ENCODE data around the gene DHX16.

Gene DHX16

DNA sequence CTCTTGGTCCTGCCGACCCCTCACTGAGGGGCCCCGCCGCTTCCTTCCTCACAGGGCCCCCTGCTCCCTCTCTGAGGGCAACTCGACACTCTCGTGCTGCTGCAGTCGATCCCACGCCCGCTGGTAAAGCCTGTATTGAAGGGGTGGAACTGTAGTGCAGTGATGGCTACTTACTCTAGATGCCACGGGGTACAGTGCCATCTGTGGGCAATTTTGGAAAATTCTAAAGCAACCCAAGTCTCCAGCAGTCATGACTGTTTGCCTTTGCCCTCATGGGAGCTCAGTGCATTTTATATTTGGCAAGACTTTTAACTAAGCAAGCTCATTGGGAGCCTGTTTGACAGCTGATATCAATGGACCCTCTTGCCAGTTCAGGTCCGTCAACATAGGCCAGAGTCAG is 32.3 kb downstream of the DHX16 start:
- Histone ChIP-seq H3K36me3 (ENCODE audit: control insufficient read depth, insufficient read depth, low read length) (no peaks in the 10 kb centered on the region), H3K4me1 (ENCODE audit: control insufficient read depth, insufficient read depth, low read length) (no peaks in the 10 kb centered on the region), H3K9me3 (ENCODE audit: control insufficient read depth, low read length) (no peaks in the 10 kb centered on the region), H3K9ac (ENCODE audit: low read length) (no peak overlapping the region), H3K4me3 (ENCODE audit: low read length) (no peak overlapping the region), H3K27me3 (ENCODE audit: control insufficient read depth, insufficient read depth, low read length) (no peaks in the 10 kb centered on the region)

DNA sequence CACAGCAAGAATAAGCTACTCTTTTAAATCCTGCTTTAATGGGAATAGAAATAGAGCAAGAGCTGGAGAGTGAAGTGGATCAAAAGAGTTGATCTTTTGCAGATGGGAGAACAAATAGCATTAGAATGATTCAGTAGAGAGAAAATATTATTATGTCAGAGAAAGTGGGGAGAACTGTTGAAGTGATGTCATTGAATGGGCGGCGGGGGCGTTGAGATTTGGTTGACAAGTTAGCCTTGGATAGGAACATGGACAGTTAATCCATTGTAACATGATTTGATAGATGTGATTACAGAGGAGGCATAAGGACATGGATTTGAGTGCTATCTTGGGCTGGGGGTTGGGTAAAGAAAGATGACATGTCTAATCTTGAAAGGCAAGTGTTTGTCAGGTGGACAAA is 37.0 kb downstream of the DHX16 start:
- H3K4me3 ChIP-seq (ENCODE audit: low read length): no peak overlapping the region
- H3K9ac ChIP-seq (ENCODE audit: low read length): no peak overlapping the region
- peaks cover 7% of the 10 kb centered on the region for H3K36me3 ChIP-seq (ENCODE audit: control insufficient read depth, insufficient read depth, low read length)
- no peaks in the 10 kb centered on the region for H3K4me1 ChIP-seq (ENCODE audit: control insufficient read depth, insufficient read depth, low read length)
- no peaks in the 10 kb centered on the region for H3K9me3 ChIP-seq (ENCODE audit: control insufficient read depth, low read length)
- H3K27me3 ChIP-seq (ENCODE audit: control insufficient read depth, insufficient read depth, low read length): no peaks in the 10 kb centered on the region

DNA sequence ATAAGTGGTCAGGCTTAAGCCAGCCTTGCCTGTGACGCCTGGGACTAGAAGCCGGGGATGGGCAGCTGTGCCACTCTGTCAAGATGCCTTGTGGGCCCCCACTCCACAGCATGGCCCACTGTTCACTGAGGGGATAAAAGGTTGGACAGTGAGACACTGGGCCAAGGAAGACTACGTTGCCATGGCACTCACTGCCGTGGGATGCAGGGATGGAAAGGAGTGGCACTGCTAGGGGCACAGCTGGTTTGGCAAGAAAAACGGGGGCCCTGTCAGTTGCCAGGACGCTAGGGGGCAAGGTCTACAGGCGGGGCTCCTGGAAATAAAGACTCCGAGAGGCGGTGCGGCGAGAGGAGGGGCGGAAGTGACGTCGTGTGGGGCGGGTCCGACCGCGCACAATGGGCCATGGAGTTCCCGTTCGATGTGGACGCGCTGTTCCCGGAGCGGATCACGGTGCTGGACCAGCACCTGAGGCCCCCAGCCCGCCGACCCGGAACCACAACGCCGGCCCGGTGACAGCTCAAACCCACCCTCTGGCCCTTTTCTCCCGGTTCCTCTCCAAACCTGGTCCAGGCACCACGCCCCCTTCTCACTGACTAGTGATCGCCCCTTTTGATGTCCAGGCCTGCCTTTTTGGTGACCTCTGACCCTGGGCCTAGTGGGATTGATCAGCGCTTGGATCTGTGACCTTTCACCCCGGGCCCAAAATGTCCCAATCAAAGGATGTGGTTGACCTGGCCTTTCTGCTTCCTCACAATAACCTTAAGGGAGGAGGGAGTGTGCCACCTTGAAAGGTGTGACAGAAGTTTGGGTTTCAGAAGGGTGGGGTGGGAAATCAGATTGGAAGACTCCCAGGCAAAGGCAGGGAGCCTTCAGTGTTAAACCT is 46.1 kb downstream of the DHX16 start, which contains the start of gene ATAT1:
Gene ATAT1, plus strand, starts transcription at position 391 of the 883 bp plus-strand sequence.
- H3K9ac ChIP-seq (ENCODE audit: low read length): peak within 1 kb of the TSS; percentile 98
- peak within 1 kb of the TSS; percentile 95 for H3K4me3 ChIP-seq (ENCODE audit: low read length)
- peaks cover 18% of the 10 kb centered on the region for H3K4me1 ChIP-seq (ENCODE audit: control insufficient read depth, insufficient read depth, low read length)
- no peaks in the 10 kb centered on the region for H3K9me3 ChIP-seq (ENCODE audit: control insufficient read depth, low read length)
- H3K36me3 ChIP-seq (ENCODE audit: control insufficient read depth, insufficient read depth, low read length): peaks cover 8% of the 10 kb centered on the region
- no peaks in the 10 kb centered on the region for H3K27me3 ChIP-seq (ENCODE audit: control insufficient read depth, insufficient read depth, low read length)

DNA sequence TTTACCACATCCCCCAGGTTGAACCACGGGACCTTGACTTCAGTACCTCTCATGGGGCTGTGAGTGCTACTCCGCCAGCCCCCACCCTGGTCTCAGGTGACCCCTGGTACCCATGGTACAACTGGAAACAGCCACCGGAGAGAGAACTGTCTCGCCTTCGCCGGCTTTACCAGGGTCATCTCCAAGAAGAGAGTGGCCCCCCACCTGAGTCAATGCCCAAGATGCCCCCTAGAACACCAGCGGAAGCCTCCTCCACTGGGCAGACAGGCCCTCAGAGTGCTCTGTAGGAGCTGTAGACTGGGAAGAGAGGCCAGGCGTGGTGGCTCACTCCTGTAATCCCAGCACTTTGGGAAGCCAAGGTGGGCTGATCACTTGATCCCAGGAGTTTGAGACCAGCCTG is 47.3 kb downstream of the DHX16 start:
- peaks cover 8% of the 10 kb centered on the region for H3K36me3 ChIP-seq (ENCODE audit: control insufficient read depth, insufficient read depth, low read length)
- H3K9me3 ChIP-seq (ENCODE audit: control insufficient read depth, low read length): no peaks in the 10 kb centered on the region
- H3K27me3 ChIP-seq (ENCODE audit: control insufficient read depth, insufficient read depth, low read length): no peaks in the 10 kb centered on the region
- no peak overlapping the region for H3K4me3 ChIP-seq (ENCODE audit: low read length)
- H3K4me1 ChIP-seq (ENCODE audit: control insufficient read depth, insufficient read depth, low read length): peaks cover 18% of the 10 kb centered on the region
- no peak overlapping the region for H3K9ac ChIP-seq (ENCODE audit: low read length)

DNA sequence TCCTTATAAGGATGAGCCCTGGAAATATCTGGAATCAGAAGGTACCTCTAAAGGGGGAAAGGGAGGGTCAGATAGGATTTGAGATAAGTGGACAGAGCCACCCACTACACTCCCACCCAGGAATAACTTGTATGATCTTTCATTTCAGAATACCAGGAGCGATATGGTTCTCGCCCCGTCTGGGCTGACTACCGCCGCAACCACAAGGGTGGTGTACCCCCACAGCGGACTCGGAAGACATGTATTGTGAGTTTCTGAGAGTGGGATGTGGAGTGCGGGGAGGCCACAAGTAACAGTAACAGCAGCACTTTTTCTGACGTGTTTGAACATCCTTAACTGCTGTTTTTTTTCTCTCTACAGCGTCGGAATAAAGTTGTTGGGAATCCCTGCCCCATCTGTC is 53.2 kb downstream of the DHX16 start:
- Histone ChIP-seq H3K36me3 (ENCODE audit: control insufficient read depth, insufficient read depth, low read length) (peaks cover 26% of the 10 kb centered on the region), H3K4me3 (ENCODE audit: low read length) (no peak overlapping the region), H3K27me3 (ENCODE audit: control insufficient read depth, insufficient read depth, low read length) (no peaks in the 10 kb centered on the region), H3K9me3 (ENCODE audit: control insufficient read depth, low read length) (no peaks in the 10 kb centered on the region), H3K4me1 (ENCODE audit: control insufficient read depth, insufficient read depth, low read length) (peaks cover 17% of the 10 kb centered on the region), H3K9ac (ENCODE audit: low read length) (peak overlapping the region; percentile 17)

DNA sequence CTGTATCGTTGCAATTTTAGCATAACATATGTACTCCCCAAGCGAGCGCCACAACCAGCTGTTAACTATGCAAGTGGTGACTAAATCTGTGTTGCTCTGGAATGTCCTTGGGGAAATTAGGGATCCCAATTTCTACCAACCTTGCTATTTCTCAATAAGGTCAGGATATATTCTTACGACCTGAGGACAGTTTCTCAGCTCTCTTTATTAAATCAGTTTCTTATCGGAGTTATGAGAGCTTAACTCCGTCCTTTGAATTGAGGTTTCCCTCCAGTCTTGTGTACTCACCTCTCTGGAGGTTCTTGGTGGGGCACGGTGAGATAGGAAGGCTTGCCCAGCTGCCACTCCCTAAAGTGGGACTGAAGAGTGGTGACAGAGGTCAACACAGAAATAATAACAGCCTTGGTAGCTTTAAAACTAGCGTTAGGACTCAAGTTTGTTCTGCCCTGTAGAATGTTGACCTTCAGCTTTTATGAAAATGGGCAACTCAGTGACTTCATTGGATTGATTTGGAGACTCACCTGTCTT is 54.5 kb downstream of the DHX16 start:
- Histone ChIP-seq H3K9me3 (ENCODE audit: control insufficient read depth, low read length) (no peaks in the 10 kb centered on the region), H3K27me3 (ENCODE audit: control insufficient read depth, insufficient read depth, low read length) (no peaks in the 10 kb centered on the region), H3K4me1 (ENCODE audit: control insufficient read depth, insufficient read depth, low read length) (peaks cover 29% of the 10 kb centered on the region), H3K9ac (ENCODE audit: low read length) (peak overlapping the region; percentile 100), H3K36me3 (ENCODE audit: control insufficient read depth, insufficient read depth, low read length) (peaks cover 26% of the 10 kb centered on the region), H3K4me3 (ENCODE audit: low read length) (peak overlapping the region; percentile 74)

DNA sequence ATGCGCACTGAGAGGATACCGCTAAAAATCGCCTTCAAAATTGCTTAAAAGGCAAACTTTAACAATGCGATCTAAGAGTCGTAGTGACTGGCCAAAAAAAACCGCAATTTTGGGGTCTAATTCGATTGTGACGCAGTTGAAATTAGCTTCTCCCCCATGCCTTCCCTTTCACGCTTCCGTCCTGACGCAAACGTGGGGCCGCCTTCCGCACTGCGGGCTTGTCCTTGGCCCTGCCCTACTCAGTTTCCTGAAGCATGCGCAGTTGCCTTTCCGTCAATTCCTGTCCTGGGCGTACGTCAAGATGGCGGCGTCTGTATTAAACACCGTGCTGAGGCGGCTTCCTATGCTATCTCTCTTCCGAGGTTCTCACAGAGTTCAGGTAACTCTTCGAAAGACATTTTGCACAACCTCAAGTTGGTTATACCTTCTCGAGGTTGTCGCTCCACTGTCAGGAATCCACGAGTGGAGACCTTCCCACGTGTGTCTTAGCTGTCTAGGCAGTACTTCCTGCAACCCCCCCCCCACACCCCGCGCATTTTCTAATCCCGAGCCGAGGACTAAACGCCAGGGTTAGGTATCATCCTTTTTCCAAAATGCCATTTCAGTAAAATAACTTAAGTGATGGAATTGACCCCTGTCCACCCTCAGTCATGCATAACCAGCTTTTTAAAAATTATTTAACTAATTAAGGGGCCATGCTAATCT is 55.1 kb downstream of the DHX16 start, which contains the start of gene MRPS18B:
Gene MRPS18B, plus strand, starts transcription at position 276 of the 705 bp plus-strand sequence. Its CDS starts 26 bp downstream, at position 302.
- Histone ChIP-seq H3K36me3 (ENCODE audit: control insufficient read depth, insufficient read depth, low read length) (peaks cover 20% of the 10 kb centered on the region), H3K9ac (ENCODE audit: low read length) (peak within 1 kb of the TSS; percentile 100), H3K4me1 (ENCODE audit: control insufficient read depth, insufficient read depth, low read length) (peaks cover 31% of the 10 kb centered on the region), H3K9me3 (ENCODE audit: control insufficient read depth, low read length) (no peaks in the 10 kb centered on the region), H3K27me3 (ENCODE audit: control insufficient read depth, insufficient read depth, low read length) (no peaks in the 10 kb centered on the region), H3K4me3 (ENCODE audit: low read length) (peak within 1 kb of the TSS; percentile 99)

DNA sequence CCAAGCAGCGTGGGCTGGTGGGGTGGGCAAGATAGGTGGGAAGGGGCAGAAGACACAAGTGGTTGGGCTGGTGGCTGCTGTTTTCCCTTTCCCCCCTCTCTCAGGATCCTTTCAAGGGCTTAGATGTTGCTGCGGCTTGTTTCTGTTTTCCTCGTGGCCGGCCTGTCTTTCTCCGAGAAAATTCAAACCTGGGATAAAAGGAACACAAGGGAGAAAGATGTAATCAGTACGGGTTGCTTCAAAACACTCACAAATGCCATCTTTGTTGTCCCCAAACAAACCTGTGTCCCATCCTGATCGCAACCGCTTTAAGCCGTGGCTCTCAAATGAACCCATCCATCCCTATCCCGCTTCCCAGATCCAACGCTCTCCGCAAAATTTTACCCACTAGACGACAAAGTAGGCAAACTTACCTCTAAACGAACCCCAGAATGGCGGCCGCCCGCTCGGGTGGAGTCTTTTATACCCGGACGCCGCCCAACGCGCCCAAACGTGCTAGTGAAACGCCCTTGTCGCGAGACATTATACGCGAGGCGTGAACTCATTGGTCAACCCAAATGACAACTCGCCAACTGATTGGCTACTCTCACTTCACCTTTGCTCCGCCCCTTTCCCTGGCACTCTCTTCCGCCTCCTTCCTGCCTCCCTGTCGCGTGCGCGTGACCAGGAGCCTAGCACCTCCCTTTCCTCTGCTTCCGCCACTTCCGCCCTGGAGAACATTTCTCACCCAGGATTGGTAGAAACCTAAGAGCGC is 55.8 kb downstream of the DHX16 start, which contains the start of gene PPP1R10:
Gene PPP1R10, minus strand, starts transcription at position 433 of the 754 bp plus-strand sequence. CDS start 7,299 bp downstream, outside the sequence.
- H3K9me3 ChIP-seq (ENCODE audit: control insufficient read depth, low read length): no peaks in the 10 kb centered on the region
- H3K27me3 ChIP-seq (ENCODE audit: control insufficient read depth, insufficient read depth, low read length): no peaks in the 10 kb centered on the region
- H3K4me3 ChIP-seq (ENCODE audit: low read length): peak within 1 kb of the TSS; percentile 99
- peaks cover 18% of the 10 kb centered on the region for H3K36me3 ChIP-seq (ENCODE audit: control insufficient read depth, insufficient read depth, low read length)
- H3K9ac ChIP-seq (ENCODE audit: low read length): peak within 1 kb of the TSS; percentile 100
- H3K4me1 ChIP-seq (ENCODE audit: control insufficient read depth, insufficient read depth, low read length): peaks cover 31% of the 10 kb centered on the region

DNA sequence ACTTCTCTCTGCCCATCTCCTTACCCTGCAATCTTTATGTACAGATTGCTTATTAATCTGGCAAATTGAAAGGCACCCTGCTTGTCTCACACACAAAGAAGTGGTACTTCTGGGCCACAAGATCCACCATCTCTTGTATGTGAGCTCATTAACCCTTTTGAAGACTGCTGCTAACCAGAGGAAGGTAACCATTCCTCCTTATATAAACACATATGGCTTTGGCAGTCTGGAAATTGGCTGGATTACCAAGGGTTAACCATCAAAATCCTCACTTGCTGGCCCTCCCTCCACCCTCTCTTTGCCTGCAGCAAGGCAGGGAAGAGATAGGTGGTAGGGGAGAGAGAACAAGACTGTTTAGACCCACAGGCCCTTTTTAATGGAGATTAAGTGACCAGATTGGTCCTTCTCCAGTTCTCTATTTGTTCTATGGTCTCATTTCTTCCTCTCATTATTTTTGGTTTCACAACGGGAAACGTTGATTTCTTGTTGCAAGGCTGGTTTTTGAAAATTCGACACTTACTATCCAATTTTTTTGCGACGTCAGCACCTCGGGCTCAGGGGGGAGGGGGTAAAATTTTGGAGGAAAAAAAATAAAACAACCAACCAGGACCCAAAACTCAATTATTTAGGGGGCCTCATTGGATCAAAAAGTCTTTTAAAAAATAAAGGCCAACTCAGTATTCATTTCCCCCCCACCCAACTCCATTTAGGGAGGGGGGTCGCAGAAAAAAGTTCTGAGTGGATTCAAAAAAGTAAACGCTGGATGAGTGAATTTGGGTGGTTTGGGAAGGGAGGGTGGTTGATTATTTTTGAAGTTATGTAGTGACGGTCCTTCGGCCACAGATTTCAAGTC is 56.6 kb downstream of the DHX16 start:
- H3K9me3 ChIP-seq (ENCODE audit: control insufficient read depth, low read length): no peaks in the 10 kb centered on the region
- H3K36me3 ChIP-seq (ENCODE audit: control insufficient read depth, insufficient read depth, low read length): peaks cover 18% of the 10 kb centered on the region
- H3K9ac ChIP-seq (ENCODE audit: low read length): peak overlapping the region; percentile 100
- peaks cover 31% of the 10 kb centered on the region for H3K4me1 ChIP-seq (ENCODE audit: control insufficient read depth, insufficient read depth, low read length)
- H3K27me3 ChIP-seq (ENCODE audit: control insufficient read depth, insufficient read depth, low read length): no peaks in the 10 kb centered on the region
- peak overlapping the region; percentile 99 for H3K4me3 ChIP-seq (ENCODE audit: low read length)

DNA sequence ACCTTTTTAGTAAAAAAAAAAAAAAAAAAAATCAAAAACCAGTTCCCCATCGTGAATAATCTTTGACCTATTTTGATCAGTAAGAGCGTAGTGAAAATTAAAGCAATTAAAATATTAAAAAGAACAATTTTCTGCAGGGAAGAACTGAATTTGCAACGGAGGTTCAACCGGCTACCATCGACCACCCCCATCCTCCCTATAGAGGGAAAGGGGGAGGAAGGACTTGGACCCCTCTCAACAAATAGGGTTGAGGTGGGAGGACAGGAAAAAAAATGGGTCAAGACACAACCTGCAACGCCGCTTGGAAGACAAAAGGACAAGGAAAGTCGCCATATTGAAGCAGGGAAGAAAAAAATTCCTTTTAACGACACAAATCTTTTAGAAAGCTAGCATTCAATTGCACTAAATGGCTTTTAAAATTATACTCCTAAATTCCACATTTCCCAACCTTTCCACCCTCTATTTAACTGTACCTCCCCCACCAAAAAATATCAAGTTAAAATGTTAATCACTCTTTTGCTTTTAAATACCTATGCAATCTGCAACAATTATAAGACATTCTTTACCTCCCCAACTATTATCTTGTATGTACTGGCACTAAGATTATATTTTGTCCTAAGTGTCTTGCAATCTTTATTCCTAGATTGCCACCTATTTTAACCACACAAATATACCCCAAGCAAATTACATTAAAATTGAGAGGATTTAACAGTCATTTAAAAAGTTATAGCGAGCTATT is 57.4 kb downstream of the DHX16 start:
- Histone ChIP-seq H3K4me3 (ENCODE audit: low read length) (peak overlapping the region; percentile 99), H3K27me3 (ENCODE audit: control insufficient read depth, insufficient read depth, low read length) (no peaks in the 10 kb centered on the region), H3K4me1 (ENCODE audit: control insufficient read depth, insufficient read depth, low read length) (peaks cover 31% of the 10 kb centered on the region), H3K9me3 (ENCODE audit: control insufficient read depth, low read length) (no peaks in the 10 kb centered on the region), H3K9ac (ENCODE audit: low read length) (peak overlapping the region; percentile 100), H3K36me3 (ENCODE audit: control insufficient read depth, insufficient read depth, low read length) (peaks cover 18% of the 10 kb centered on the region)

All from mucosa of stomach (tissue), 1 donor.